HEK293 (cell line): Measurements from ENCODE around the gene CTNNB1.

ENCODE experiments used
- CTCF ChIA-PET: fragments of 350-600 bp; formaldehyde crosslinking; extraction: SDS; loops from one replicate; lab custom pipeline; 2021; ENCODE audit warnings: antibody characterized with exemption; lab: Yijun Ruan, JAX
- POLR2A ChIA-PET: fragments of 300-600 bp; formaldehyde crosslinking; extraction: SDS; loops from one replicate; lab custom pipeline; 2020; ENCODE audit warnings: antibody characterized with exemption, inconsistent platforms; lab: Yijun Ruan, JAX
- H3K27ac ChIP-seq: fragments of 200-500 bp; sonication (Bioruptor generic); 2 replicates; pipeline ENCODE4 v1.5.1; 2014; ENCODE audit warnings: low read depth, low read length, control low read depth, inconsistent platforms; ENCODE audit errors: extremely low read depth
- H3K36me3 ChIP-seq, 2 experiments: fragments of 200-500 bp in 1 of 2; sonication (Bioruptor generic) in 1 of 2; 1 replicate in 1 of 2; 2 replicates in 1 of 2; pipeline ENCODE4 v1.5.1; 2014 to 2017; ENCODE audit warnings: inconsistent platforms in 2 of 2, low read length in 2 of 2; ENCODE audit not compliant: control insufficient read depth in 2 of 2, insufficient read depth in 1 of 2
- H3K4me1 ChIP-seq: fragments of 200-500 bp; sonication (Bioruptor generic); 2 replicates; pipeline ENCODE4 v1.5.1; 2014; ENCODE audit warnings: mild to moderate bottlenecking, low read length, inconsistent platforms; ENCODE audit not compliant: control insufficient read depth, insufficient read depth
- H3K4me3 ChIP-seq: 2 replicates; pipeline ENCODE4 v1.5.1; 2011; ENCODE audit warnings: low read depth, mild to moderate bottlenecking, control low read depth, low read length, moderate library complexity
- H3K9me3 ChIP-seq: fragments of 200-500 bp; sonication (Bioruptor generic); 2 replicates; pipeline ENCODE4 v1.5.1; 2014; ENCODE audit warnings: low read depth, low read length, inconsistent platforms; ENCODE audit not compliant: control insufficient read depth, insufficient read depth
- MYNN ChIP-seq: fragments of 450-650 bp; formaldehyde crosslinking; IDR thresholded peaks from 2 replicates; pipeline ENCODE4 v1.5.1; 2016; ENCODE audit warnings: missing biosample characterization, missing genetic modification characterization, borderline replicate concordance
- OVOL3 ChIP-seq: fragments of 450-650 bp; formaldehyde crosslinking; IDR thresholded peaks from 2 replicates; pipeline ENCODE4 v1.5.1; 2016; ENCODE audit warnings: missing biosample characterization, missing genetic modification characterization
- ZBTB44 ChIP-seq: fragments of 450-650 bp; IDR thresholded peaks from 2 replicates; pipeline ENCODE4 v1.5.1; 2018; ENCODE audit warnings: missing biosample characterization, mild to moderate bottlenecking, missing genetic modification characterization
- ZEB2 ChIP-seq: fragments of 450-650 bp; formaldehyde crosslinking; IDR thresholded peaks from 2 replicates; pipeline ENCODE4 v1.5.1; 2016; ENCODE audit warnings: missing biosample characterization, missing genetic modification characterization
- ZNF10 ChIP-seq: fragments of 450-650 bp; formaldehyde crosslinking; IDR thresholded peaks from 2 replicates; pipeline ENCODE4 v1.5.1; 2017; ENCODE audit warnings: missing biosample characterization, missing genetic modification characterization
- ZNF121 ChIP-seq: fragments of 450-650 bp; formaldehyde crosslinking; IDR thresholded peaks from 2 replicates; pipeline ENCODE4 v1.5.1; 2016; ENCODE audit warnings: missing biosample characterization, missing genetic modification characterization
- ZNF169 ChIP-seq: fragments of 450-650 bp; formaldehyde crosslinking; IDR thresholded peaks from 2 replicates; pipeline ENCODE4 v1.5.1; 2016; ENCODE audit warnings: missing biosample characterization, missing genetic modification characterization
- ZNF274 ChIP-seq, 2 experiments: fragments of 200-500 bp in 1 of 2; fragments of 450-650 bp in 1 of 2; sonication (Bioruptor generic) in 1 of 2; formaldehyde crosslinking in 1 of 2; IDR thresholded peaks; 2 replicates each; pipeline versions ENCODE4 v1.5.1 to v1.6.1; 2014 to 2016; ENCODE audit warnings: borderline replicate concordance in 1 of 2, inconsistent platforms in 1 of 2, low read length in 1 of 2, missing biosample characterization in 1 of 2, missing genetic modification characterization in 1 of 2
- ZNF324 ChIP-seq: fragments of 450-650 bp; formaldehyde crosslinking; IDR thresholded peaks from 2 replicates; pipeline ENCODE4 v1.5.1; 2016; ENCODE audit warnings: missing biosample characterization, missing genetic modification characterization
- ZNF391 ChIP-seq: fragments of 450-650 bp; formaldehyde crosslinking; IDR thresholded peaks from 2 replicates; pipeline ENCODE4 v1.5.1; 2016; ENCODE audit warnings: low read depth, missing biosample characterization, missing genetic modification characterization, borderline replicate concordance
- ZNF426 ChIP-seq: fragments of 450-650 bp; formaldehyde crosslinking; IDR thresholded peaks from 2 replicates; pipeline ENCODE4 v1.5.1; 2017; ENCODE audit warnings: missing biosample characterization, missing genetic modification characterization, mild to moderate bottlenecking, inconsistent platforms, moderate library complexity
- ZNF544 ChIP-seq: fragments of 450-650 bp; formaldehyde crosslinking; IDR thresholded peaks from 2 replicates; pipeline ENCODE4 v1.5.0; 2017; ENCODE audit warnings: missing biosample characterization, missing genetic modification characterization
- ZNF555 ChIP-seq: fragments of 450-650 bp; formaldehyde crosslinking; conservative IDR thresholded peaks from 2 replicates; pipeline ENCODE4 v1.5.1; 2017; ENCODE audit warnings: missing biosample characterization, mild to moderate bottlenecking, missing genetic modification characterization, inconsistent platforms
- ZNF585B ChIP-seq: fragments of 450-650 bp; formaldehyde crosslinking; IDR thresholded peaks from 2 replicates; pipeline ENCODE4 v1.5.1; 2016; ENCODE audit warnings: missing biosample characterization, missing genetic modification characterization
- ZNF600 ChIP-seq: fragments of 450-650 bp; formaldehyde crosslinking; IDR thresholded peaks from 2 replicates; pipeline ENCODE4 v1.5.1; 2016; ENCODE audit warnings: missing biosample characterization, missing genetic modification characterization
- ZNF707 ChIP-seq: fragments of 450-650 bp; formaldehyde crosslinking; IDR thresholded peaks from 2 replicates; pipeline ENCODE4 v1.5.1; 2016; ENCODE audit warnings: missing biosample characterization, missing genetic modification characterization
- ZNF785 ChIP-seq: fragments of 450-650 bp; formaldehyde crosslinking; IDR thresholded peaks from 2 replicates; pipeline ENCODE4 v1.5.1; 2016; ENCODE audit warnings: missing biosample characterization, missing genetic modification characterization

Gene CTNNB1

GRCh38 chr3:41204369-41204768 is 5.1 kb downstream of the CTNNB1 start:
- TF ChIP-seq ZNF600 (peak; percentile 55; the same call in 1 of the 2 replicates), ZBTB44 (tag by site-specific recombination) (no peak)
- no peak overlapping the region for H3K27ac ChIP-seq
- ChIA-PET CTCF (no interaction called here), POLR2A (no interaction called here)
- peaks cover 6% of the 10 kb centered on the region; the same call in 1 of the 2 replicates for H3K4me1 ChIP-seq
- H3K36me3 ChIP-seq: peaks cover 0 to 3% of the 10 kb centered on the region in 2 experiments; a peak in 1 of 3 replicates
- no peak overlapping the region for H3K4me3 ChIP-seq
- no peaks in the 10 kb centered on the region for H3K9me3 ChIP-seq

GRCh38 chr3:41205591-41205990 is 6.3 kb downstream of the CTNNB1 start:
- CTCF ChIA-PET: no interaction called here
- peaks cover 6% of the 10 kb centered on the region; the same call in 1 of the 2 replicates for H3K4me1 ChIP-seq

DNA sequence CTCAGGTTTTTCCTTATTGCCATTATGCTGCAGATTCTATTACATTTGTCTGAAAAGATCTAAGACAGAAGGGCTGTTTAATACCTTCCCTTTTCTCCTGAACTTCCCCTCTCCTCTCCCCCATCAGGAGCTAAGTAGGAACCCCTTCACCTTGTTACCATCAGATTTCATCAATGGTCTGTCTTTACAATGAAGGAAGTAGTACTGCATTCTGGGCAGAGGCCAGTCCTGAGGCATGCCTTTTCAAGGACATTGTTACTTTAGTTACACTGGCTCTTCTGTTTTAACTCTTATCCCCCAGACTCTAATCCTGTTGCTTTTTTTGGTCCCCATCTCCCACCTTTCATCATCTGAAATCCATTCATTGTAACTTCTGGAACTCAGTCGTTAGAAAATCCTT is 8.1 kb downstream of the CTNNB1 start:
- no peak for TF ChIP-seq ZNF585B
- TF ChIP-seq MYNN (tag by site-specific recombination): no peak
- 0 out of 2 replicates have a peak, but pooled peaks have one; percentile 42 for TF ChIP-seq ZNF10 (tag by site-specific recombination)
- Histone ChIP-seq H3K9me3 (no peaks in the 10 kb centered on the region), H3K4me1 (peaks cover 6% of the 10 kb centered on the region; the same call in 1 of the 2 replicates), H3K4me3 (no peak overlapping the region), H3K27ac (no peak overlapping the region), H3K36me3 (peaks cover 0 to 13% of the 10 kb centered on the region in 2 experiments; a peak in 1 of 3 replicates)
- ChIA-PET POLR2A (interaction anchor here (3.3 kb wide), 1 partner anchor 8 kb away, joined by 24 read pairs; the partner anchor contains the start of gene CTNNB1), CTCF (no interaction called here)

More at GRCh38 chr3:41205591-41205990, 6.3 kb downstream of the CTNNB1 start:
- Histone ChIP-seq H3K27ac (no peak overlapping the region), H3K4me3 (no peak overlapping the region), H3K9me3 (no peaks in the 10 kb centered on the region), H3K36me3 (peaks cover 0 to 6% of the 10 kb centered on the region in 2 experiments; a peak in 1 of 3 replicates)
- POLR2A ChIA-PET: no interaction called here
- peak; percentile 17; the same call in 1 of the 2 replicates for TF ChIP-seq ZNF121 (tag by site-specific recombination)
- no peak for TF ChIP-seq ZNF391 (tag by site-specific recombination)

- POLR2A ChIA-PET: interaction anchor here (3.3 kb wide), 1 partner anchor 9 kb away, joined by 24 read pairs; the partner anchor contains the start of gene CTNNB1
- Histone ChIP-seq H3K27ac (no peak overlapping the region), H3K9me3 (no peaks in the 10 kb centered on the region), H3K4me1 (peaks cover 4% of the 10 kb centered on the region), H3K4me3 (no peak overlapping the region), H3K36me3 (peaks cover 0 to 13% of the 10 kb centered on the region in 2 experiments; a peak in 1 of 3 replicates)
- TF ChIP-seq ZNF169: no peak
- CTCF ChIA-PET: no interaction called here
Measured at GRCh38 chr3:41208507-41209220, 9.4 kb downstream of the CTNNB1 start.

GRCh38 chr3:41209646-41210045 is 10.3 kb downstream of the CTNNB1 start:
- no peak overlapping the region for H3K4me3 ChIP-seq
- TF ChIP-seq ZNF785 (tag by site-specific recombination) (no peak), ZNF324 (tag by site-specific recombination) (no peak), ZNF544 (tag by site-specific recombination) (no peak), ZEB2 (tag by site-specific recombination) (no peak), ZNF707 (no peak), OVOL3 (tag by site-specific recombination) (no peak), ZNF555 (tag by site-specific recombination) (no peak), ZNF274 (IDR thresholded peaks at IDR 0.05; ENCODE audit: low read length) (no peak), ZNF274 (tag by site-specific recombination; IDR thresholded peaks at IDR 0.05; ENCODE audit: borderline replicate concordance) (no peak), ZNF426 (tag by site-specific recombination) (no peak)
- peaks cover 4% of the 10 kb centered on the region for H3K4me1 ChIP-seq
- CTCF ChIA-PET: no interaction called here
- POLR2A ChIA-PET: interaction anchor here (3.3 kb wide), 1 partner anchor 10 kb away, joined by 24 read pairs; the partner anchor contains the start of gene CTNNB1
- peaks cover 0 to 13% of the 10 kb centered on the region in 2 experiments; a peak in 1 of 3 replicates for H3K36me3 ChIP-seq
- H3K27ac ChIP-seq: no peak overlapping the region
- no peaks in the 10 kb centered on the region for H3K9me3 ChIP-seq
